ENCODE measurements around the gene ETDA.

- TF ChIP-seq CTCF (IDR thresholded peaks at IDR 0.05; ENCODE audit: poor library complexity) (no peak), EZH2 (IDR thresholded peaks at IDR 0.05; ENCODE audit: borderline replicate concordance) (no peak), EZH2phosphoT487 (IDR thresholded peaks at IDR 0.05; ENCODE audit: low read depth, severe bottlenecking, unreplicated experiment) (no peak)
Measured at GRCh38 chrX:135213200-135213844, 38.5 kb upstream of the ETDA start.

All from hepatocyte (in vitro differentiated cells).